ENCODE results near the gene ZNF584. TPM values are rescaled to one million over a fixed set of nuclear protein-coding genes. Genes with fewer than 3 reads are reported as not detected.

ZNF584 gene
- total RNA-seq, 4 donors from 2014 or later: 7.9 to 34.1 (median 9.2) TPM

GRCh38 chr19:58453743-58454142, 45.3 kb downstream of the ZNF584 start:
- DNase-seq (ENCODE audit: low spot score): no peak
- no peak for TF ChIP-seq CTCF (IDR thresholded peaks at IDR 0.05)
- no peak for ATAC-seq (ENCODE audit: low FRiP score)

- no peak for TF ChIP-seq CTCF (IDR thresholded peaks at IDR 0.05)
- DNase-seq (ENCODE audit: low spot score) (no peak), ATAC-seq (ENCODE audit: low FRiP score) (no peak)
Measured at GRCh38 chr19:58455306-58455705, 46.9 kb downstream of the ZNF584 start.

GRCh38 chr19:58456111-58456510, 47.7 kb downstream of the ZNF584 start:
- DNase-seq (ENCODE audit: low spot score) (no peak), ATAC-seq (ENCODE audit: low FRiP score) (no peak)
- no peak for TF ChIP-seq CTCF (IDR thresholded peaks at IDR 0.05)

- DNase-seq (ENCODE audit: low spot score) (no peak), ATAC-seq (ENCODE audit: low FRiP score) (no peak)
- TF ChIP-seq CTCF (IDR thresholded peaks at IDR 0.05): no peak
Measured at GRCh38 chr19:58460039-58460438, 51.6 kb downstream of the ZNF584 start.

GRCh38 chr19:58466089-58466759, 57.8 kb downstream of the ZNF584 start:
- no peak for DNase-seq (ENCODE audit: low spot score)
- no peak for TF ChIP-seq CTCF (IDR thresholded peaks at IDR 0.05)
- ATAC-seq (ENCODE audit: low FRiP score): no peak

- peak; percentile 95 for ATAC-seq (ENCODE audit: low FRiP score)
- no peak for TF ChIP-seq CTCF (IDR thresholded peaks at IDR 0.05)
- DNase-seq (ENCODE audit: low spot score): peak; percentile 97
Measured at GRCh38 chr19:58466760-58467589, 58.5 kb downstream of the ZNF584 start, which contains the start of gene ZNF324. TSS of gene ZNF324 (plus strand) at chr19:58467080. CDS start at chr19:58469186, 2,106 bp downstream.

Small RNA genes lying within 50 kb of the gene (small RNA-seq; reads per million reads assigned to genes)
- gene MIR4754 (not detected), gene RNA5SP473 (not detected)

Other genes starting within 250 kb of the ZNF584 start
- 10 to 100 TPM; 16.5 to 30.4 (median 21.7) TPM for gene ZNF274, start 225.6 kb upstream of the ZNF584 start, total RNA-seq
- gene ZNF544, start 179.7 kb upstream of the ZNF584 start, total RNA-seq: 10 to 100 TPM; 21.2 to 31.2 (median 28.4) TPM
- gene ZNF8, start 129.7 kb upstream of the ZNF584 start, total RNA-seq: 1 to 10 TPM; 4.6 to 9.3 (median 5.9) TPM
- gene ERVK3-1, start 103.3 kb upstream of the ZNF584 start, total RNA-seq: 10 to 100 TPM; 39.5 to 85.1 (median 59.2) TPM
- gene ZSCAN22, start 81.7 kb upstream of the ZNF584 start, total RNA-seq: 1 to 10 TPM; 2.0 to 3.7 (median 2.8) TPM
- gene A1BG, start 55.2 kb upstream of the ZNF584 start, total RNA-seq: 10 to 100 TPM in 3 of 4 donors, 1 to 10 TPM in 1; 8.7 to 18.4 (median 16.4) TPM
- 1 to 10 TPM in 3 of 4 donors, under 1 TPM in 1; 0.74 to 2.4 (median 1.3) TPM for gene ZNF497, start 45.9 kb upstream of the ZNF584 start, total RNA-seq
- gene ZNF837, start 27.6 kb upstream of the ZNF584 start, total RNA-seq: 1 to 10 TPM in 3 of 4 donors, under 1 TPM in 1; 0.48 to 4.4 (median 2.1) TPM
- gene RPS5, start 21.4 kb upstream of the ZNF584 start, total RNA-seq: 1,000 to 10,000 TPM; 1,379 to 1,993 (median 1,504) TPM
- not detected for gene RNF225, start 13.0 kb upstream of the ZNF584 start, total RNA-seq
- 1 to 10 TPM; 4.0 to 8.2 (median 4.6) TPM for gene ZNF132, start 31.5 kb downstream of the ZNF584 start, total RNA-seq
- 1 to 10 TPM; 3.8 to 8.5 (median 6.0) TPM for gene ZNF324B, start 43.0 kb downstream of the ZNF584 start, total RNA-seq
- 10 to 100 TPM in 3 of 4 donors, 1 to 10 TPM in 1; 7.3 to 23.3 (median 15.8) TPM for gene ZNF324, start 58.4 kb downstream of the ZNF584 start, total RNA-seq
- gene ZNF446, start 67.7 kb downstream of the ZNF584 start, total RNA-seq: 10 to 100 TPM in 1 of 4 donors, 1 to 10 TPM in 3; 6.6 to 10.4 (median 8.0) TPM
- gene SLC27A5, start 103.3 kb downstream of the ZNF584 start, total RNA-seq: 1 to 10 TPM; 4.5 to 8.5 (median 5.6) TPM
- 10 to 100 TPM in 1 of 4 donors, 1 to 10 TPM in 3; 4.6 to 10.2 (median 8.4) TPM for gene ZBTB45, start 111.2 kb downstream of the ZNF584 start, total RNA-seq
- 100 to 1,000 TPM; 151 to 238 (median 166) TPM for gene TRIM28, start 135.4 kb downstream of the ZNF584 start, total RNA-seq
- gene CHMP2A, start 146.5 kb downstream of the ZNF584 start, total RNA-seq: 100 to 1,000 TPM in 2 of 4 donors, 10 to 100 TPM in 2; 87.0 to 115 (median 99.6) TPM
- gene UBE2M, start 150.0 kb downstream of the ZNF584 start, total RNA-seq: 10 to 100 TPM; 19.4 to 26.2 (median 23.3) TPM
- 10 to 100 TPM; 15.8 to 32.5 (median 22.1) TPM for gene MZF1, start 164.7 kb downstream of the ZNF584 start, total RNA-seq